ENCODE data around the gene NSMCE1.

DNA sequence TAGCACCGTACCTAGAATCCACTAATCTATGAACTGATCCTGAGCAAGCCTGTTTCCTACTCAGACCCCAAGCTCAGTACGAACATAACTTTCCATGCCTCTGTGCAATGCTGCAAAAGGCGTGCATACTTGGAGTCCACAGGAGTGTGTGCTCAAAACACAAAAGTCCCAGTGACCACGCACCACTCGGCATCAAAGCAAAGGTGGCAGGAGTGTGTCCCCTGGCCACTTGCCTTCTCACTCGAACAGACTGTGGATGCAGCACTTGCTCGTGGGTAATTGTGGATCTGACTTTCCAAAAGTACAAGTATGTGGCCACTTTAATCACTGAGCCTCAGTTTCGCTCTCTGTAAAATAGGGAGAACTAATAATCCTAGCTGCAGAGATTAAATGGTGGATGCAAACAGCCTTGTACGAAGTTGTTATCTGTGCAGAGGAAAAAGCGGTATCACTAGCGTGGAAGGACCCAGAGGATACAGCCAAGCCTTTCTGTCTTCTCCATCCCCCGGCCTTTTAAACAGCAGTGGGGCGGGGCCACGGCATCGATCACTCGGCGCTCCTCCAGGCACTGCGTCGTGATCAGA is 65.6 kb downstream of the NSMCE1 start:
- TF ChIP-seq CTCF (IDR thresholded peaks at IDR 0.05; ENCODE audit: low read depth, low read length), result no peak
- TF ChIP-seq EZH2phosphoT487 (IDR thresholded peaks at IDR 0.05; ENCODE audit: low read depth), result no peak
